Measurements from ENCODE around the gene STRIT1.

- no peak for TF ChIP-seq CTCF (IDR thresholded peaks at IDR 0.05 in 2 of 3, conservative IDR thresholded peaks at IDR 0.05 in 1 of 3; ENCODE audit: control insufficient read depth in 2 of 3, extremely low read depth in 1 of 3, insufficient read depth in 1 of 3, low read depth in 3 of 3, low read length in 3 of 3)
- no peak for TF ChIP-seq JUNB (IDR thresholded peaks at IDR 0.05)
- no peak for TF ChIP-seq ATF3 (IDR thresholded peaks at IDR 0.05; ENCODE audit: borderline replicate concordance, extremely low read depth, low read depth, low read length)
- no peak for TF ChIP-seq SREBF2 (IDR thresholded peaks at IDR 0.05; ENCODE audit: low read length)
- TF ChIP-seq SIX5 (IDR thresholded peaks at IDR 0.05; ENCODE audit: low read depth, low read length, severe bottlenecking), result no peak
- TF ChIP-seq RELA (IDR thresholded peaks at IDR 0.05; ENCODE audit: borderline replicate concordance, partially characterized antibody), result no peak
- TF ChIP-seq ZNF217 (IDR thresholded peaks at IDR 0.05), result no peak
- TF ChIP-seq ELK1 (IDR thresholded peaks at IDR 0.05; ENCODE audit: low read depth, low read length), result no peak
- no peak for TF ChIP-seq HDAC2 (IDR thresholded peaks at IDR 0.05)
Observed at GRCh38 chr3:155304394-155304793, 10.9 kb upstream of the STRIT1 start.
